ENCODE results near the gene ERBB4.

- TF ChIP-seq, protein P1, sequence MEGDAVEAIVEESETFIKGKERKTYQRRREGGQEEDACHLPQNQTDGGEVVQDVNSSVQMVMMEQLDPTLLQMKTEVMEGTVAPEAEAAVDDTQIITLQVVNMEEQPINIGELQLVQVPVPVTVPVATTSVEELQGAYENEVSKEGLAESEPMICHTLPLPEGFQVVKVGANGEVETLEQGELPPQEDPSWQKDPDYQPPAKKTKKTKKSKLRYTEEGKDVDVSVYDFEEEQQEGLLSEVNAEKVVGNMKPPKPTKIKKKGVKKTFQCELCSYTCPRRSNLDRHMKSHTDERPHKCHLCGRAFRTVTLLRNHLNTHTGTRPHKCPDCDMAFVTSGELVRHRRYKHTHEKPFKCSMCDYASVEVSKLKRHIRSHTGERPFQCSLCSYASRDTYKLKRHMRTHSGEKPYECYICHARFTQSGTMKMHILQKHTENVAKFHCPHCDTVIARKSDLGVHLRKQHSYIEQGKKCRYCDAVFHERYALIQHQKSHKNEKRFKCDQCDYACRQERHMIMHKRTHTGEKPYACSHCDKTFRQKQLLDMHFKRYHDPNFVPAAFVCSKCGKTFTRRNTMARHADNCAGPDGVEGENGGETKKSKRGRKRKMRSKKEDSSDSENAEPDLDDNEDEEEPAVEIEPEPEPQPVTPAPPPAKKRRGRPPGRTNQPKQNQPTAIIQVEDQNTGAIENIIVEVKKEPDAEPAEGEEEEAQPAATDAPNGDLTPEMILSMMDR (IDR thresholded peaks at IDR 0.05) = no peak
- no peak for TF ChIP-seq POLR2A (IDR thresholded peaks at IDR 0.05)
- no peak for TF ChIP-seq POLR2AphosphoS5 (IDR thresholded peaks at IDR 0.05)
- TF ChIP-seq EP300 (IDR thresholded peaks at IDR 0.05) = no peak
Observed at GRCh38 chr2:211654211-211654780, 884.3 kb downstream of the ERBB4 start.
